Measurements from ENCODE around the gene PLD6.
"Not testable (repeated sequence)": the region's sequence is repeated elsewhere in the genome, so short reads cannot be mapped to it uniquely, and the experiment has no call there.

Gene PLD6

DNA sequence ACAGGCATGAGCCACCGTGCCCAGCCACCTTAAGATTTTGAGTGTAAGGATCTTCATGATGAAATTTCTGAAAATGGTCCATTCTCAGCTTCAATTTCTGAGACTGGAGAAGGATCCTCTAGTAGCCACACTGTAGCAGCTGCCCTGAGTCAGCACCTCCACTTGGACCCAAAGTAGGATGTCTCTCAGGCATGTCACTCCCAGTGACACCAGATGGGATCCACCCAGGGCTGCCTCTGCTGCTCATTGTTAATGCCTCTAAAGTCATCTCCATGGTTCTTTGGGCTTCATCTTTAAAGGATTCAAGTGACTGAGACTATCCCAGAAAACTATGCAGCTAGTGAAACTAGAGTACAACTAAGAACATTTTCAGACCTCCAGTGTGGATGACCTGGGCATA lies 7.9 kb downstream of the PLD6 start:
- DNase-seq: no peak

DNA sequence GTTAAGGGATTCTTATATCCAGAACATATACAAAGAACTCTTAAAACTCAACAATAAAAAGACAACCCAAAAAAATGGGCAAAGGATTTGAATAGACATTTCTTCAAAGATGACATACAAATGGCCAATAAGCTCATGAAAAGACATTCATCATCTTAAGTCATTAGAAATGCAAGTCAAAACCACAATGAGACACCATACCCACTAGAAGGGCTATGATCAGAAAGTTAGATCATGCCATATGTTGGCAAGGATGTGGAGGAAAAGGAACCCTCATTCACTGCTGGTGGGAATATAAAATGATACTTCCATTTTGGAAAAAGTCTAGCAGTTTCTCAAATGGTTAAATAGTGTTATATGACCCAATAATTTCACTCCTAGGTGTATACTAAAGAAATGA lies 9.4 kb downstream of the PLD6 start:
- no peak for DNase-seq

DNA sequence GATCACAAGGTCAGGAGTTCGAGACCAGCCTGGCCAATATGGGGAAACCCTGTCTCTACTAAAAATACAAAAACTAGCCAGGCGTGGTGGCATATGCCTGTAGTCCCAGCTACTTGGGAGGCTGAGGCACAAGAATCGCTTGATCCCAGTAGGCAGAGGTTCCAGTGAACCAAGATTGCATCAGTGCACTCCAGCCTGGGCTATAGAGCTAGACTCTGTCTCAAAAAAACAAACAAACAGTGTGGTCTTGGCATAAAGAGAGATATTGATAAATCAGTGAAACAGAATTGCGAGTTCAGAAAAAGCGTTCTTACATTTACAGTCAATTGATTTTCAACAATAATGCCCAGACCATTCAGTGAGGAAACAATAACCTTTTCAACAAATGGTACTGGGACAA lies 10.7 kb downstream of the PLD6 start:
- not testable (repeated sequence) for DNase-seq

DNA sequence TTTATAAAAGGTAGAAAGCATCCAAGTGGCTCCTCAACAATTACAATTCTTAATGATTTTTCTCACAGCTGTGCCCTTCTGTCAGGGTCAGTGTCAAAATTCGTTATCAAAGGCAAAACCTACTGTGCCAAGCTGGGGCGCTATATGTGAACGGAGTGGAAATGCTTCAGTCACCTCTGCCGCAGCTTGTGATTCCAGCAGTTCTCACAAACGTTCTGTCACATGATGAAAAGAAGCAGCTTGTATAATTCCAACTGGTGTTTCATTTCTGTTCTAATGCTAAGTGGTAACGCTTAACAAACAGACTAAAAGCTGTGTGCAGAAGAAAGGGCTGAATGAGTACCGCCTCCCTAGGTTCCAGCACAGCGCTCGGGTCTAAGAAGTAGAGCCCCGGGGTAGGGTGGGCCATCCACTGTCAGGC lies 14.2 kb downstream of the PLD6 start:
- no peak for DNase-seq

DNA sequence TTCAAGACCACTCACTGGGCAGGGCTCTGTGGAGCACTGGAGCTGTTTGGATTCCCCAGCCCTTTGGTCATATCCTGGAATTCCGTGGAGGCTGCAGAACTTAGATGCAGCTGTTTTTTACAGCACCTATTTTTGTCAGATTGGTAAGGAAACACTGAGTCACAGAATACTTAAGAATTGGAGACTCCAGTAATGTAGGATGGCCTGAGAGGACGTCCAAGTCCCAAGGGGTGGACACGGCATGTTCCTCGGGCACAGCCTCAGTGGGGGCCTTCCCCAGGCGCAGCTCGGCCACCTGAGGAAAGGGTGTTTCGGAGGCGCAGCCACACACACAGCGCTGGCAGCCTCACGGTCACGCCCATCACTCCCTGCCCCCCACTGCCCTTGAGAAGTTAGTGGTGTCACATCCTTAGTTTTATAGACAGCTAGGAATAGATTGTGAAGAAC lies 14.8 kb downstream of the PLD6 start:
- DNase-seq: no peak

DNA sequence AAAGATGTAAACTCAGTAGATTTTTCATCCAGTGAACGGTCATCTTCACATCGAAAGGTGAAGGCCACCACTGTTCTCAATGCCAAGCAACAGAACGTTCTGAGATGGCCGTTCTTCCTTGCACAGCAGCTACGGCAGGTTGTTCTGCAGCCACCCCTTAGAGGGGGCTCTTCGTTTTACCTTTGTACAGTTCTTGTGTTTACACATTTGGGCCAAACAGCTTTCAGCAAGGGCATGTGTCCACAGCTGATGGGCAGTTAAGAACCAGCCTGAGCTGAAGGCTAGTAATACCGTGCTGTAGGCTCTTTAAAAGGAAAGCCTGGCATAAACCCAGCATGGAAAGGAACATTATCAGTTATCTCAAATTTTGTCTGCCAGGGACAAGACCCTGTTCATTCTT lies 15.9 kb downstream of the PLD6 start:
- no peak for DNase-seq

DNA sequence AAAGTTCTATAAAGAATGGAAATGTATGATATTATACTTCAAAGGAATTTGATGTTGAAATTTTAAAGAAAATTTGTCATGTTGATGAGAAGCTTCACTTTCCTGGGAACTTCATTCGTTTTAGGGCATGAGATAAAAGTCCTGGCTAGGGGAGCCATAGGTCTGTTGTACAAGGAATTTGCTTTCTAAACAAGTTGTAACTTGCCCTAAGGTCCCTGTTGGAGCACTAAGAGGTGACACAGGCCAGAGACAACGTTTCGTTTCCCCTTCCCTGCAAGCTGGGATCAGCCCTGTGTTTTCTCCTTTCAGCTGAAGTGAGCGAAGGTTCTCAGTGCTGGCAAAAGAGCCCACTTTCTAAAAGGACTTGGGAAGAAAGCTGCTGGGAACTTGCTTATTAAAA lies 16.6 kb downstream of the PLD6 start:
- no peak for DNase-seq

DNA sequence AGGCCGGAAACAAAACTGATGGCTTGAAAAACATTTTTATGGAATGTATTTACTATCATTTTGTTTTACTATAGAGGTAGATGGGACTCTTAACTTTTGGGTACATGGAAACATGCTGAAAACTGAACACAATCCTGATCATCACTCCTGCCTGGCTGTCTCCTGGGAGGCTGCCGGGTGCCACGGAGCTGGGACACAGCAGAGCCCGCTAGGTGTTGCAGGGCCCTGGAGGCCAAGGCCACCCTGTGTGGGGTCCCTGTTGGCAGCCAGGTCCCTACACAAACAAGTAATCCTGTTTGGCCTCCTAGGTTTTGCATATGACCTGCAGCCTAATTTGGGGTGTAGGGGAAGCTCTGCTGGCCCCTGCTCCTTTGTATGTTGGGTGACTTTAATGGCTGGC lies 17.5 kb downstream of the PLD6 start:
- DNase-seq: no peak

DNA sequence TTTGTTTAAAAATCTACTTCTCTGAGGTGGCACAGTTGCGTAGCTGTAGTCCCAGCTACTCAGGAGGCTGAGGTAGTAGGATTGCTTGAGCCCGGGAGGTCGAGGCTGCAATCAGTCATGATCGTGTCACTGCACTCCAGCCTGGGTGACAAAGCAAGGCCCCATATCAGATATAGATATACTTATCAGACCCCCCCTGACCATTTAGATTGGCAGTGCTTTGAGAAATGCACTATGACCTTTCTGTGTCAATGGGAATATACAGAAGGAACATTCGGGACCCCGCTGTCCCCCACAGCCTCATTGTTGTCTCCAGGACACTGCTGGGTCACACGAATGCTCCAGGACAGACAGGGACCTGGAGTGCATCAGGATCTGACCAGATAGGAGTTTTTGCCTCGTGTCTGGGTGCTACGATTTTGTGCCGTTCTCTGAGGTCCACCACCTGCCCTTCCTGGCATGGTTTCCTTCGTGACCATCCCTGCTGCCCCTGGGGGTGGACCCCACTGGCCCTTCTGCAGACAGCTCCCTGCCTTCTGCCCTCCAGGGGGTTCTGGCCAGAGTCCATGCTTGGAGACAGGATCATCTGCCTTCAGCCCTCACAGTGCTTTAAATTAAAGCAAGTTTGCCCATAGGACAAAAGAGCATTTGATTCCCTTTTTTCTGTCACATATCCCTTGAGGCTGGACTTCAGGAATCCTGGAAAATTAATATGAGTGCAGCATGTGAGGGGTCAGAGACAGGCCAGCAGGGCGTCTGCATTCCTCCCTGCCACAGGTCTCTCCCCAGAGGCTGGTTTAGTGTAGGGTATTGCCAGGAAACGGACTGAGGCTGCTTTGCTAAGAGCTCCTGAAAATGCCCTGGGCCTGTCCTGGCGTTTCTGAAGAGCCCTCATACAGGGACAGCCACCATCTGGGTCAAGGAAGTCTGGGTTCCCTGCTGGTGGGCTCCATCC lies 19.3 kb downstream of the PLD6 start:
- DNase-seq: no peak

DNA sequence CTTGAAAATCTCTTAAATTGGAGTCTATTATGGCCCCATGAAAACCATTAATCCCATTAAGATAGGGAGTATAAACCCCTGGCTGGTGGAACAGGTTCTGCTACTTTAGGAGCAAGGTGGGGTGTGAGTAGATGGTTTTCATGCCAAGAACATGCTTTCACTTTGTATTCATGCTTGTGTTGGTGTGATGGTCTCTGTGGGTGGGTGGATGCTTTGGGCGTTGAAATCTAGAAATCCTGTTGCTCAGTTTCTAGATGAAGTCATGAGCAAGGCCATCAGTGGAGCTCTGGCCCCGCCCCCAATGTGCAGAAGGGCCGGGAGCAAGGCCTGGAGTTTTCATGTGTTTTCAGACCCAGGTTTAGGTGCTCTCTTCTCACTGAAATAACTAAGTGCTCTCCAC lies 20.1 kb downstream of the PLD6 start:
- DNase-seq: no peak

DNA sequence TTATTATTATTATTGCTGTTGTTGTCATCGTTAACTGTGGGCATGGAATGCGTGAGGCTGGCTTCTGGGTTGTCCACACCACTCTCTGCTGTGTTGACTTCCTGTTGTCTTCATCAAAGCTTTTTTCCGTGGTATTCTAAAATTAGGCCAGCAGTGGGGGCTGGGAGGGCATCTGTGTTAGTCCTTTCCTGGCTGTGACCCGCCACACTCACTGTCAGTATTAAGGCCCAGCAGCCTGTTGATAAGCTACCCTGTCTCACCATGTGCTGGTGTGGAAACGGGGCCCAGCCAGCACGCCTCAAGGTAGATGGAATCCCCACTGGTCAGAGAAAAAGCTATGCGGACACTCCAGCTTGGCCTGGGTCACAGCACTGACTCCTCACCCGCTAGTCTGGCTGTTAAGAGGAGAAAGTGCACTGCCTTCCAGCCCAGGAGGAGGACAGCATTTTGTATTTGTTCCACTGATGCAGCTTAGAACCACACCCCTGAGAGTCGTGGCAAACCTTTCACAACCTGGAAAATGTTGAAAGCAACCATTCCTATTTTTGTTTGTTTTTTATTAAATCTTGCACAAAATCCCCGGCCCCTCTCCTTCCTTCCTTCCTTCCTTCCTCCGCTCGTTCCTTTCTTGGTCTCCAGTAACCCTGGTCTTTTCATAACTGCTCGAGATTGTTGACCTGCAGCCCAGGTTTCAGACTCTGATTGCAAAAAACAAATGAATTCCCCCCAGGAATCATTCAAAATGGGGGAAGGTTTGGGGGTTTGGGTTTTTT lies 21.0 kb downstream of the PLD6 start:
- DNase-seq: not testable (repeated sequence)

DNA sequence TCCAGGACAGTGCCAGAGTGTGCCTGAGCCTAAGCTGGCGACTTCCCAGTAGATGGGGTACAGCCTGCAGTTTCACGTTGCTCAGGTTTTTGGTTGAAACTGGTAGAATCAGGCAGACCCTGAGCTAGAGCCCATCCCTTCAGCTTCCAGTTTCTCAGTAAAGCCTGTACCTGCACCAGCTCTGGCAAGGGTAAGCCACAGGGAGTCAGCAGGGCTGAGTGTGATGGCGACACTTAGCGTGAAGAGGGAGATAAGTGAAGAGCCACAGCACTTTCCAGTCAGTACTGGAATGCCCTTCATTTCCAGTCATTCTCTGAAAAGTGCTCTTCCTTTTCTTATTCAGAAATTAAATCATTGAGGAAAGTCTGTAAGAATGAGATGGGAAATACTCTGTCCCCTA lies 22.4 kb downstream of the PLD6 start:
- no peak for DNase-seq

DNA sequence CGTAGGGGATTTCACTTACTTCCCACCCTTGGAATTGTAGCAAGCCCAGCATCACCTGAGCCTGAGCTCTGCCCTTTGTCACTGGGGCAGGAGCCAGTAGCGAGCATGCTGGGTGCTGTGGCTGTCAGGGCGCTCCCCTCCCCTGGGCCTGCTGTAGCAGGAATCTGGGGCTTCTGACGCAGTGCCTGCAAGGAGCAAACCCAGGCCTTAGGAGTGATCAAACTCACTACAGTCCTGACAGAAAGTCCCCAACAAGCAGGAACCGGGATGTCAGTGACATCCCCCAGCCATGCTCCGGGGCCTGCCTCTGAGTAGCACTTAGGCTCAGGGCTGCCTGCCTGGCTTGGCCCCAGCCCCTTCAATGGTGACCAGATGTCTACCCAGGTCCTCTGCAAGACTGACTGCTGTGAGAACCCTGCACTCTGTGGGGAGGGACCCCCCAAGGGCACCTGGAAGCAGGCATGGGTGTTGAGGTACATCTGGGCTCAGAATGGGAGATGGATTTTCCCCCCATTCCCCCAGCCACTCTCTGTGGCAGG lies 23.5 kb downstream of the PLD6 start:
- DNase-seq: no peak

DNA sequence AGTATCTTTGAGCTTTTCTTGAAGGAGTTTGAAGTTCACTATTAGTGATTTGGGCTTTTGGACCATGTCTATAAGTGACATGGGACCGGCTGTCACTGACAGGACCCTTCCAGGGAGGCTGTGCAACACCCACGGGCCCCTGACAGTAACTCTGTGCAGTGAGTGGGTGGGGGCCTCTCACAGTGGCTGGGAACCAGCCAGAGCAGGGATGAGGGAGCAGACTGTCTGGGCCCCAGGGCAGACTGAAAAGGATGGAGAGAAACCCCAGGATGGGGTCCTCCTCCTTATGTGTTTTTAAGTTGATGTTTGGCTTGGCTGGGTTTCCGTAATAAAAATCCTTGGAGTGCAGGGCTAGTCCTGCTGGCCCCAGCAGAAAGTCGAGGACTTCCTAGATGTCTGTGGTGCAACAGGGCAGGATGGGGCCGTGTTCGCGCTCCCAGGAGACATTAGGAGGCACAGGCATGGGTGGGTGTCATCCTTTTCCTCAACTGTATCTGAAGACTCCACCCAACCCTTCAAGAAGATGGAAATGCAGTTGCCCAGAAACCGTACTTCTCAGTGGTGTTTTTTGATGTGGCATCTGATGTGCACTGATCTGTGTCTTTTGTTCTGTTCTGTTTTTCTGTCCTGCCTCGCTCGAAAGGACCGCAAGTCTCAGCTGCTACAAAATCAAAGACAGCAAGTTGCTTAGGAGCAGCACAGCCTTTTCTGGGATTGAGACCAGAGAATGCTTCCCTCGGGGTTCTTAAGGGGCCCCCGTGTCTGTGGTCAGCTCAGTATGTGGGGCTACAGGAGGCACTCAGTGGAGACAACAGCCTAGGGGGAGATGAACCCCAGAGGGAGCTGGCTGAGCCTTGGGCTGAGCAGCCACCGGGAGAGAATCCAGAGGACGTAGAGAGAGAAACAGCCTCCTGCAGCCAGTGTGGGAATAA lies 24.2 kb downstream of the PLD6 start:
- DNase-seq: no peak

DNA sequence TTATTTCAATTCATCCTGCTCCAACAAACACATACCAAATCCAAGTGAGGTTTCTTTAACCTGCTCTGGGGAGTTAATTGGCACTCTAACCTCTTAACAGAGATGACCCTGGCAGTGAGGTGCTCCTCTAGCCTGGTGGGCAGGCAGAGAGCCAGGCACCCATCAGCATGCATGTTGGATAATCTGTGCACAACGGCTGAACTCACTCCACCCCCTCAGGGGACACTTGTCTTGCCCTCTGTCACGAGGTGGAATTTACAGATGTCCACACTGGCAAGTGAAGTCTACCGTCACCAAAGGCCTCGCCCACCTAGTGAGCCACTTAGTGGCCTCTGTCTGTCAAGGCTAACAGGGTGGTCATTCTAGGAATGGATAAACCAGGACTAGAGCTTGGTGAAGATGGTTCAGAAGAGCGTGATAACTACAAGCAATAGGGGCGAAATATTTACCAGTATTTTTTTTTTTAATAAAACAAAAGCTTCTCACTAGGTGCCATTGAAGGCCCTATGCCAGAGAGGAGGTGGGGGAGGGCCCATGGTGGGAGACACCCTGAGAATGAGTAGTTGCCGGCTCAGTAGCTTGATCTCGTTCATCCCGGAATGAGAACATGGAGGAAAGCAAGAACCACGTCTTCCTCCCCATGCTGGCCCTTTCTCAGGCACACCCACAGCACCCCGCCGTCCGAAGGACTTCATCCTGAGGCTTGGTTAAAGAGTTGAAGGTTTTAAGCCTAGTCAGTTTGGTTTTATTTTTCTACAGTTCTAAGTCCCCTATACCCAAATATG lies 25.2 kb downstream of the PLD6 start:
- DNase-seq: no peak

DNA sequence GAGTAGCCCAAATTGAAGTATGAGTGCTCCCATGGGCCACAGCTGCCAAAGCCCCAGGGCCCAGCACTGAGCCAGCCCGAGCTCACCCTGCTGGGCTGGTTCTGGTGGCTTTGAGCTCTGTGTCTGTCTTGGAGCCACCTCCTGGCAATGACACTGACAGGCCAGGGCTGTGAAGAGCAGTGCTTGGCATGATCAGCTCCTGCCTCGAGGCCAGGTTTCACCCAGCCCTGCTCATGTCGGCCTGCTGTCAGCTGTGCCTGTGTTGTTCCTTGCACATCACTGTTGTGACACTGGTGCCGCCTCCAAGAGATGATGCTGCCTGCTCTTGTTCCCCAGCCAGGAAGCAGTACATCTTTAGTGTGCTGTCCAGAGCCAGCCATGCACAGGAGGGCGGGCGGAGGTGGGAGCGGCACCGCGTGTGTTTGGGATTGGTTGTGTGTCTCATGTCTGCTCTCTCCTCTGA lies 26.0 kb downstream of the PLD6 start:
- no peak for DNase-seq

DNA sequence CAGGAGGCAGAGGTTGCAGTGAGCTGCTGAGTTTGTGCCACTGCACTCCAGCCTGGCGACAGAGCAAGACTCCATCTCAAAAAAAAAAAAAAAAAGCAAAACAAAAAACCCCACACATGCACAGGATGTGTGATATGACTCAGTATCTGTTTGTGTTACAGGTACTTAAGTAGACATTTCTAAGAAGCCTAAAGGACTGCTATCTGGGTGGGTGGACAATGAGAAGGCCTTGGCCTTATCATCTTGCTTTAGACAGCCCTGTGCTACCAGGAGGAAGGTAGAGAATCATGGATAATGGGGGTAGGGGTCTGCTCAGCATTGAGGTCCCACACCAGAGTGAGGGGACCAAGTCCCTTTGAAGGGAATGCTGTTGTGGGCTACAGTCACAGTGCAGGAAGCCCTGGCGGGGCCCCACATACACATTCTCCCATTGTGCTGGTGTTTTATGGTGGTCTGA lies 26.7 kb downstream of the PLD6 start:
- no peak for DNase-seq

DNA sequence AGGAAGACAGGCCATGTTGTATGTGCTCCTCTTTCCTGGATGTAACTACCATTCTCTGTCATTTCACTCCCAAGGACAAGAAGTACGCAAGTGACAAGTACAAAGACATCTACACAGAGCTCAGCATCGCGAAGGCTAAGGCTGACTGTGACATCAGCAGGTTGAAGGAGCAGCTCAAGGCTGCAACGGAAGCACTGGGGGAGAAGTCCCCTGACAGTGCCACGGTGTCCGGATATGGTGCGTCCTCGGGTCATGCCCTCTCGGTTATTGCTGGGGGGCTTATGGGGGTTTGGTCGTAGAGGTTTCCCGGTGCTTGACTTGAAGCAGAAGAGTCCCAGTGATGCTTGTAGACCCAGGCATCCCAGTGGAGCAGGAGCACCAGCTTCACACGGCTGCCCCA lies 29.0 kb downstream of the PLD6 start:
- no peak for DNase-seq

DNA sequence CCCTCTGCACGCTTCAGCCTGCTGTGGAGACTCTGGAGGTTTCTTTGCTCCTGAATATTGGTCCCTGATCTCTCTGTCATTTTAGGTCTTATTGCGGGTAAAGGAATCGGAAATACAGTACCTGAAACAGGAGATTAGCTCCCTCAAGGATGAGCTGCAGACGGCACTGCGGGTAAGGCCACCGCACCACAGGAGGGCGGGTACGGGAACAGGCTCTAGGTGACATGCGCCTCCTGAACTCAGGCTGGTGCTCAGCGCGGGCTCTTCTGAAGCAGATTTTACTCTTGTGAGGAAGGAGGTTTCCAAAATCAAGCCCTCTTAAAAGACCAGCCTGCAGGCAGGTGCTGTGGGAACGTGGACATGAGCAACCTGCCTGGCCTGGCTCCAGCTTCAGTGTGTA lies 29.8 kb downstream of the PLD6 start:
- no peak for DNase-seq

DNA sequence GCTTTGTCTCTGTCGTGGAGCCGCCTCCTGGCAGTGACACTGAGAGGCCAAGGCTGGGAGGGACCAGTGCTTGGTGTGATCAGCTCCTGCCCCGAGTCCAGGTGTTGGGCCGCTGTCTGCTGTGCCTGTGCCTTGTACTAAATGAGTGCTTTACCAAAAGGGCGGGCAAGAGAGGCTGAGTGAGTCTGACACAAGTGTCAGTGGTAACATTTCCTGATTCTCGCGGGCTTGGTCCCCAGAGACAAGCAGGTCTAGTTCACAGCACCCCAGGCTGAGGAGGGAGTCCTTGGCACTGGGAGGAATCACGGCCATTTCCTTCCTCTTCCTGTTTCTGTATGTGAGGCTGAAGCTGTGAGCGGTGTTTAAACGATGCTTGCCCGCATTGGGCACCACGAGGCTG lies 30.2 kb downstream of the PLD6 start:
- DNase-seq: no peak

DNA sequence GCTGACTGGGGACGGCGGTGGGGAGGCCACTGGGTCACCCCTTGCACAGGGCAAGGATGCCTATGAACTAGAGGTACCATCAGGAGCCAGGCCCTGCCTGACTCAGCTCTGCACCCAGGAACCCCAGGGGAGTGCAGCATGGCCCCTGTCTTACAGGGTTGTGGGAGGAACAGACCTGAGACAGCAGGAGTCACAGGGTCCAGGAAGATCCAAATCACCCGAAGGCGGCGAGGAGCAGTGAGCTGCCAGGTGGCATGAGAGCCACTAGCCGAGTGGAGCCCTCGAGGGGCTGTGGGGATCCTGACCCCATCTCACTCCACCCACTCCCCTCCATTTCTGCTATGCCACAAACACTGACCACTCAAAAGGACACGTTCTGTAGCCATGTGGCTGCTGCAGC lies 30.8 kb downstream of the PLD6 start:
- DNase-seq: no peak

DNA sequence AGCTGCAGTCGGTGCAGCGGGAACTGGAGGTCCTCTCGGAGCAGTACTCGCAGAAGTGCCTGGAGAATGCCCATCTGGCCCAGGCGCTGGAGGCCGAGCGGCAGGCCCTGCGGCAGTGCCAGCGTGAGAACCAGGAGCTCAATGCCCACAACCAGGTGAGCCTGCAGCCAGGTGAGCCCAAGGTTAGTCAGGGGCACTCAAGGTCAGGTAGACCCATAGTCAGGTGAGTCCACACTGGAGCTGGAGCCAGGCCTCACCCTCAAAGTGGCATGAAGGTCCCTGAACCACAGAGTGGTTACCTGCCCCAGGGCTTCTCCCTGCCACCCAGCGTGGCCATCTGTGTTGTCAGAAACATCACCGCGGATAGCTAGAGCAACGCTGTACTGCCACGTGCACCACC lies 32.2 kb downstream of the PLD6 start:
- DNase-seq: no peak

Measured in NCI-H446 (cell line).